K562 (cell line): Measurements from ENCODE around the gene PTPRG. TPM values are rescaled to one million over a fixed set of nuclear protein-coding genes. Genes with fewer than 3 reads are reported as not detected.

Experiments used
- ATAC-seq: fragments of 200-7000 bp; cut with Tn5 transposase; 3 replicates; pipeline ENCODE4 v1.9.1; 2020; ENCODE audit warnings: moderate library complexity
- BruUV-seq: library from RNA; stranded (reverse); fragments of 400-500 nt; replicated peaks from 2 replicates; lab custom pipeline; 2021; lab: Mats Ljungman, UMichigan
- CTCF ChIA-PET: fragments of 300-600 bp; formaldehyde crosslinking; extraction: SDS; loops from one replicate; lab custom pipeline; 2021; ENCODE audit warnings: low intra/inter-chr PET ratio; lab: Yijun Ruan, JAX
- POLR2A ChIA-PET: fragments of 300-600, 350-650 bp; sonication (Branson Sonifier 250); formaldehyde crosslinking; extraction: SDS; loops from one replicate; lab custom pipeline; 2021; ENCODE audit warnings: antibody characterized with exemption, inconsistent platforms; lab: Yijun Ruan, JAX
- DNase-seq, 4 experiments: peaks; one replicate each; pipeline versions ENCODE4 v3.0.0 to v3.0.0-alpha.2; 2011 to 2018; ENCODE audit warnings: low spot score in 3 of 4, mixed read lengths in 3 of 4; ENCODE audit errors: extremely low read depth in 1 of 4
- FAIRE-seq: peaks from 2 replicates; lab custom pipeline; 2011; peaks lifted over from hg19 to GRCh38; lab: Jason Lieb, UNC
- H2AFZ ChIP-seq: 2 replicates; pipeline ENCODE4 v1.6.0; 2011; ENCODE audit warnings: low read depth, low read length, control low read depth, inconsistent platforms
- H3K27ac ChIP-seq: fragments of 200-600 bp; 3 replicates; pipeline ENCODE4 v1.8.0; 2011; ENCODE audit warnings: low read depth, mild to moderate bottlenecking, control low read depth, inconsistent platforms, low read length, moderate library complexity, mixed read lengths; ENCODE audit errors: extremely low read depth
- H3K27me3 ChIP-seq, 2 experiments: fragments of 300-600 bp in 1 of 2; 2 replicates in 1 of 2; 3 replicates in 1 of 2; pipeline versions ENCODE4 v1.6.0 to v1.8.0; 2011; ENCODE audit warnings: inconsistent platforms in 2 of 2, low read length in 2 of 2, mild to moderate bottlenecking in 1 of 2, mixed read lengths in 1 of 2, moderate library complexity in 1 of 2; ENCODE audit not compliant: control insufficient read depth in 2 of 2, insufficient read depth in 2 of 2
- H3K36me3 ChIP-seq: fragments of 300-600 bp; 3 replicates; pipeline ENCODE4 v1.8.0; 2011; ENCODE audit warnings: mild to moderate bottlenecking, low read length, inconsistent platforms; ENCODE audit not compliant: control insufficient read depth, insufficient read depth
- H3K4me1 ChIP-seq, 2 experiments: fragments of 200-600 bp in 1 of 2; replicated peaks in 1 of 2; 2 replicates in 1 of 2; 3 replicates in 1 of 2; pipeline versions ENCODE4 v1.5.1 to v1.8.0; 2011; ENCODE audit warnings: inconsistent platforms in 2 of 2, low read length in 2 of 2, mild to moderate bottlenecking in 1 of 2, mixed read lengths in 1 of 2, moderate library complexity in 1 of 2; ENCODE audit not compliant: control insufficient read depth in 2 of 2, insufficient read depth in 2 of 2
- H3K4me2 ChIP-seq: 2 replicates; pipeline ENCODE4 v1.6.1; 2011; ENCODE audit warnings: low read length, control low read depth, inconsistent platforms, mixed read lengths; ENCODE audit not compliant: insufficient read depth
- H3K4me3 ChIP-seq: fragments of 200-600 bp; sonication (generic), shearing (Covaris generic); 2 replicates; pipeline ENCODE4 v1.5.1; 2016; ENCODE audit warnings: control low read depth, inconsistent platforms
- H3K79me2 ChIP-seq: fragments of 200-600 bp; 3 replicates; pipeline ENCODE4 v1.8.0; 2011; ENCODE audit warnings: low read length, inconsistent platforms; ENCODE audit not compliant: control insufficient read depth, insufficient read depth
- H3K9ac ChIP-seq, 2 experiments: 2 replicates each; pipeline versions ENCODE4 v1.6.0 to v1.6.1; 2011; ENCODE audit warnings: low read depth in 2 of 2, low read length in 2 of 2, control low read depth in 1 of 2, inconsistent platforms in 1 of 2, mild to moderate bottlenecking in 1 of 2, mixed read lengths in 1 of 2; ENCODE audit not compliant: insufficient read depth in 1 of 2
- H3K9me1 ChIP-seq: one replicate; pipeline ENCODE4 v1.6.0; 2011; ENCODE audit warnings: inconsistent platforms, mild to moderate bottlenecking, low read length, moderate library complexity; ENCODE audit not compliant: control insufficient read depth, insufficient read depth
- H3K9me3 ChIP-seq: replicated peaks from 2 replicates; pipeline ENCODE4 v1.5.1; 2011; ENCODE audit warnings: low read depth, low read length, inconsistent platforms; ENCODE audit not compliant: control insufficient read depth, insufficient read depth
- H4K20me1 ChIP-seq: replicated peaks from 2 replicates; pipeline ENCODE4 v1.6.1; 2011; ENCODE audit warnings: low read length, inconsistent platforms, mixed read lengths; ENCODE audit not compliant: control insufficient read depth, insufficient read depth
- CSDE1 ChIP-seq, 2 experiments: fragments of 450-650 bp; IDR thresholded peaks; 2 replicates each; pipeline ENCODE4 v1.6.1; 2016; ENCODE audit warnings: mild to moderate bottlenecking in 1 of 2
- CTCFL ChIP-seq: IDR thresholded peaks from 2 replicates; pipeline ENCODE4 v1.6.1; 2011; ENCODE audit warnings: borderline replicate concordance, low read depth, mild to moderate bottlenecking, moderate library complexity, low read length; ENCODE audit not compliant: insufficient read depth, poor library complexity, severe bottlenecking
- HCFC1 ChIP-seq: IDR thresholded peaks from 2 replicates; pipeline ENCODE4 v1.6.1; 2012; ENCODE audit warnings: low read depth, low read length, improper control_type of control experiment
- MIER1 ChIP-seq: fragments of 450-650 bp; IDR thresholded peaks from 2 replicates; pipeline ENCODE4 v1.6.1; 2016; ENCODE audit warnings: antibody characterized with exemption, mild to moderate bottlenecking, low read depth
- NEUROD1 ChIP-seq: fragments of 150-350 bp; IDR thresholded peaks from 2 replicates; pipeline ENCODE4 v1.6.1; 2014; ENCODE audit warnings: borderline replicate concordance, low read length, low read depth; ENCODE audit not compliant: partially characterized antibody
- SMAD2 ChIP-seq: fragments of 150-350 bp; IDR thresholded peaks from 2 replicates; pipeline ENCODE4 v1.6.1; 2014; ENCODE audit warnings: low read depth, mild to moderate bottlenecking, low read length
- SREBF1 ChIP-seq: fragments of 150-350 bp; IDR thresholded peaks from 2 replicates; pipeline ENCODE4 v1.6.1; 2014; ENCODE audit warnings: antibody characterized with exemption, low read depth, low read length, borderline replicate concordance
- XRCC5 ChIP-seq: fragments of 200-400 bp; formaldehyde crosslinking; IDR thresholded peaks from 2 replicates; pipeline ENCODE4 v1.6.1; 2017; ENCODE audit warnings: low read depth, mild to moderate bottlenecking, low read length
- ZFP30 ChIP-seq: fragments of 250-450 bp; sonication (Bioruptor Pico); IDR thresholded peaks from 2 replicates; pipeline ENCODE4 v1.8.0; 2022; ENCODE audit warnings: moderate library complexity, mild to moderate bottlenecking, inconsistent platforms, borderline replicate concordance
- ZFP36 ChIP-seq: fragments of 150-350 bp; IDR thresholded peaks from 2 replicates; pipeline ENCODE4 v1.6.1; 2018; ENCODE audit warnings: low read length, low read depth; ENCODE audit not compliant: partially characterized antibody
- ZNF224 ChIP-seq: sonication (generic); formaldehyde crosslinking; IDR thresholded peaks from 2 replicates; pipeline ENCODE4 v1.8.0; 2022; ENCODE audit warnings: mild to moderate bottlenecking, missing genetic modification reagents
- ZNF431 ChIP-seq: sonication (generic); formaldehyde crosslinking; IDR thresholded peaks from 2 replicates; pipeline ENCODE4 v1.8.0; 2022; ENCODE audit warnings: mild to moderate bottlenecking, missing genetic modification reagents
- ZNF551 ChIP-seq: fragments of 250-450 bp; sonication (Bioruptor Pico); IDR thresholded peaks from 2 replicates; pipeline ENCODE4 v1.5.0; 2021; ENCODE audit warnings: mild to moderate bottlenecking, moderate library complexity
- ZNF583 ChIP-seq: fragments of 250-450 bp; sonication (Bioruptor Pico); IDR thresholded peaks from 2 replicates; pipeline ENCODE4 v1.4.0; 2020
- WGBS: fragments of 100-300 bp; shearing (Covaris generic); methylation state at CpG from one replicate; pipeline ENCODE4 v1.1.6; 2016; ENCODE audit warnings: low coverage, mixed read lengths; ENCODE audit not compliant: insufficient coverage; ENCODE audit errors: missing lambda C conversion rate; 5-methylcytosine and 5-hydroxymethylcytosine counted together
- in situ Hi-C: fragments of 300-500 bp; cut with MboI; formaldehyde crosslinking; loops from 4 replicates; pipeline ENCODE4 v1.15.0; 2018; ENCODE audit warnings: inconsistent platforms, mixed read lengths
- intact Hi-C: fragments of 100-400 bp; cut with micrococcal nuclease; formaldehyde crosslinking; loops from 2 replicates; pipeline ENCODE4 v1.14.2; 2022
- polyA plus RNA-seq, 8 experiments: library from polyadenylated mRNA; depleted of rRNA in 4 of 8; stranded (reverse) in 5 of 8; unstranded in 3 of 8; fragments of >200 nt; fragmentation: Nextera tagmentation in 2 of 8; fragmentation: Illumina TruSeq in 1 of 8; extraction: Ambion mirVana in 2 of 8; extraction: Trizol in 1 of 8; gene quantifications; 2 replicates each; pipeline versions ENCODE4 v1.2.1 to v1.2.3, GENCODE V29; 2011 to 2014; ENCODE audit warnings: inconsistent platforms in 1 of 8, missing spikeins in 1 of 8
- total RNA-seq, 7 experiments: library from RNA; depleted of rRNA in 6 of 7; stranded (reverse); fragments of >200 nt in 6 of 7; fragmentation: Illumina TruSeq in 2 of 7; extraction: Trizol in 2 of 7; gene quantifications; 2 replicates each; pipeline versions ENCODE4 v1.2.1 to v1.2.3, GENCODE V29; 2011 to 2021; ENCODE audit warnings: low replicate concordance in 1 of 7

Gene PTPRG
- total and polyA plus RNA-seq, 9 of the 15 experiments (the other 6 are each of a cell fraction or from before 2014, with no cell fraction given), result 0.16 TPM; not detected in 8

- 0% methylated on average over 2 of the region's 2 CpGs for WGBS
- Histone ChIP-seq H3K9me1 (no peaks in the 10 kb centered on the region), H4K20me1 (no peaks in the 10 kb centered on the region), H3K4me1 (no peaks in the 10 kb centered on the region), H3K4me3 (no peak overlapping the region), H3K79me2 (no peaks in the 10 kb centered on the region), H3K4me2 (no peak overlapping the region), H3K9me3 (no peaks in the 10 kb centered on the region), H3K27me3 (no peaks in the 10 kb centered on the region), H2AFZ (no peak overlapping the region), H3K9ac (no peak overlapping the region), H3K36me3 (no peaks in the 10 kb centered on the region)
- in situ Hi-C loops, result no loop called here
- no peak for ATAC-seq
- intact Hi-C loops, result no loop called here
- BruUV-seq, result no TSS peak
- ChIA-PET POLR2A (no interaction called here), CTCF (no interaction called here)
- TF ChIP-seq ZNF583, result no peak
- no peak for TF ChIP-seq SREBF1
- TF ChIP-seq, all 486 proteins: peak for 0
- FAIRE-seq, result no peak
- H3K27ac ChIP-seq, result no peak overlapping the region
- DNase-seq, result no peak
Observed at GRCh38 chr3:61743686-61744242, 182.4 kb downstream of the PTPRG start.

- no peaks in the 10 kb centered on the region for H3K36me3 ChIP-seq
- H3K79me2 ChIP-seq, result no peaks in the 10 kb centered on the region
- no peak overlapping the region for H2AFZ ChIP-seq
- no peaks in the 10 kb centered on the region for H4K20me1 ChIP-seq
- CTCF ChIA-PET, result no interaction called here
- no peak for FAIRE-seq
- WGBS, result 0% methylated on average over 3 of the region's 3 CpGs
- no TSS peak for BruUV-seq
- no peak overlapping the region for H3K9ac ChIP-seq
- no peak overlapping the region for H3K4me3 ChIP-seq
- in situ Hi-C loops, result no loop called here
- ATAC-seq, result no peak
- TF ChIP-seq NEUROD1, result no peak
- TF ChIP-seq SMAD2, result no peak
- TF ChIP-seq ZFP36, result no peak
- TF ChIP-seq HCFC1, result no peak
- TF ChIP-seq CSDE1 (IDR thresholded peaks at IDR 0.05), result no peak
- no peak for TF ChIP-seq ZNF431 (CRISPR knock-in tag)
- TF ChIP-seq ZNF224, result no peak
- TF ChIP-seq ZFP30 (CRISPR knock-in tag), result no peak
- no peak for TF ChIP-seq ZNF551 (CRISPR knock-in tag)
- no peak for TF ChIP-seq XRCC5
- TF ChIP-seq CTCFL, result no peak
- no peak for TF ChIP-seq MIER1
- intact Hi-C loops, result no loop called here
- H3K27me3 ChIP-seq, result no peaks in the 10 kb centered on the region
- H3K4me1 ChIP-seq, result no peaks in the 10 kb centered on the region
- no peaks in the 10 kb centered on the region for H3K9me1 ChIP-seq
- no peak overlapping the region for H3K27ac ChIP-seq
- POLR2A ChIA-PET, result no interaction called here
- no peak overlapping the region for H3K4me2 ChIP-seq
- H3K9me3 ChIP-seq, result no peaks in the 10 kb centered on the region
- no peak for DNase-seq
Observed at GRCh38 chr3:61748288-61748687, 186.9 kb downstream of the PTPRG start.
